AG08396 (cell line): ENCODE results near the gene UCK2.

Experiments used
- DNase-seq: peaks from one replicate; pipeline ENCODE4 v3.0.0; 2012; ENCODE audit warnings: low spot score, mixed read lengths

The UCK2 gene

DNA sequence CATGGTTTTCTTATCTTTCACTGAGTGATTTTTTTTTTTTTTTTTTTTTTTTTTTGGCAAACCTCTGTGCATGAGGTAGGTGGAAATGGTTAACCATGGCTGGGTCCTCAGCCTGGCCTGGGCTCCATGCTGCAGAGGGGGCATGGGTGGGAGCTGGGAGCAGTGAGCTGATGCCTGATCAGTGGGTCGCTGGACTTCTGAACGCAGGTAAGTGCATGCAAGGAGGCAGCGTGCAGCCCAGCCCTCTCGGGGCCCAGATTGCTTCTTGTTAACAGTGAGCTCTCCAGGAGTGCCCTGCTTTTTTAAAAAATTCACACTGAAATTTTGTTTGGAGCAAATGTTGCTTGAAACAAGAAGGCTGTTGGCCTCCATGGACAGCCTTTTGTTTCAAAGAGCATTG lies 75.2 kb downstream of the UCK2 start:
- DNase-seq = no peak

DNA sequence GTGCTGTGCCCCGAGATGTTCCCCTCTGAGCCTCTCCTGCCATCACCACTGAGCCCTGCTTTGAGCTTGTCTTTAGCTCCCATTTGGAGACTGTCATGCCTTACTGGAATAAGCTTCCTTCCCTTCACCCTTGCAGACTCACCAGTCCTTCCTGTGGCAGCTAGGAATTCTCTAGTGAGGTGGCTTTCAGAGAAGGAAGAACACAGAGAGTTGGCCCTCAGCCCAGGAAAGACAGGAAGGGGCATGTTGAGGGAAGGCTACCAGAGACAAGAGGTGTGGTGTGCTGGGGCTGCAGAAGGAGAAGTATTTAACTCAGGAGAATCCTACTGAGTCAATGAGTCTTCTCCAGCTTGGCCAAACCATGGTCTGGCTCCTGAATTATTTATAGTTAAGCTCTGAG lies 76.3 kb downstream of the UCK2 start:
- DNase-seq = no peak

GRCh38 chr1:165904948-165905347 lies 77.5 kb downstream of the UCK2 start:
- DNase-seq = no peak

- no peak for DNase-seq
Observed at GRCh38 chr1:165905853-165906252, 78.4 kb downstream of the UCK2 start.

DNA sequence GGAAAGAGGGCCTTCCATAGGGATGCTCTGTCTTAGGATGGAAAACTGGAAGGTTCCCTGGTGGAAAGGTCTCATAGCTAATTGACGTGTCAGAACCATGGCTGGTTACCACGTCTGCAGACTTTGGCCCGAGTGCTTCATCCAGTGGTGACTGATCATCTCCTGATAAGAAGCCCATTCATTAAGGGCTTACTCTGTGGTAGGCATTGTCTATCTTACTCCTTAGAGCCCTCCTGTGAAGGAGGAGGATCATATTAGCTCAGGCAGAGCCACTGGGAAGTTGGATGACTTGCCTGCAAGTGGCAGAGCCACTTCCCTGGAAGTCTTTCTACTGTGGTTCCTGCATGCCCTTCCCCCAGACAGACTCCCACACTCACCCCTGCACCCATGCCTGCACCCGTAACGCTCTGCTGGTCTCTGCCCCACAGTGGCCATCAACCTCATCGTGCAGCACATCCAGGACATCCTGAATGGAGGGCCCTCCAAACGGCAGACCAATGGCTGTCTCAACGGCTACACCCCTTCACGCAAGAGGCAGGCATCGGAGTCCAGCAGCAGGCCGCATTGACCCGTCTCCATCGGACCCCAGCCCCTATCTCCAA lies 79.9 kb downstream of the UCK2 start:
- DNase-seq = no peak

- DNase-seq = no peak
Observed at GRCh38 chr1:165910764-165911421, 83.5 kb downstream of the UCK2 start.

DNA sequence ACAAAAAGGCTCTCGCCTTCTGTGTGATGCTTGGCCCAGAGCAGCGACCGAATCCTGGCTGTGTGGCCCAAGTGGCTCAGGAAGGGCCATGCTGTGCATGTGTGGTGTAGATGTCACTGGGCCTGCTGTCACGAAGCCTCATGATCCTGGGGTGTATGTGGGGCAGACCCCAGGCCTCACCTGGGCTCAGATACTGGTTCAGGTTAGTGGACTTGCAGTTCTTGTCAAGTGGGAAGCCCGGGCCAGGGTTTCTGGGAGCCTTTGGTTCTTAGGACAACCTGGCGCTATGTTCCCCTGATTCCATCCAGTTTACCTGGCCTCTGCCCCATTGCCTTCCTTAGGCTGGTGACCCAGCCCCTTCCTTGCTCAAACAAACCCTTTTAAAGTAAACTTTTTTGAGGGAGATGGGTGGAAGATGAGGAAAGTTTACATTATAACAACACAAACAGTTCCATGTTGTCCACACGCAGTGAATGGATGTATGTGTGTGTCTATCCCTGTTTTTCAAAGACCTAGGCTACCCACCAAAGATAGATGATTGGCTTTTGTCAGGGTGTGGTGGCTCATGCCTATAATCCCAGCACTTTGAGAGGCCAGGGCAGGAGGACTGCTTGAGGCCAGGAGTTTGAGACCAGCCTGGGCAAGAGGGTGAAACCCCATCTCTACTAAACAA lies 84.3 kb downstream of the UCK2 start:
- no peak for DNase-seq

DNA sequence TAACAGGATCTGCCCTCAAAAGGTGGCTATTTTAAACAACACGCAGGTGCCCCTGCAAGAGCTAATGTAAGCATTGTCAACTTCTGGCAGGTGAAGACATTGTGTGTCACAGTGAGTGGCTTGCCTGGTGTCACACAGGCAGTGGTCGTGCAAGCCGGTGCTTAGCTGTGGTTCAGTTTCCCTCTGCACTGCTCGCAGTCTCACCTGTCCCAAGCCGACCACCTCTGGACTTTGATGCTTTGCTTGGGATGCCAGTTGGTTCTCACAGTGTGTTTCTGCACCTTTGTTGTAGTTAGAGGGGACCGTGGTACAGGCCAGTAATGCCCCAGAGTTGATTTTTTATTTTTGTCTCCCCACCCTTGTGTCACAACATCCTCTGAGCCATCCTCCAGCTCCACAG lies 85.2 kb downstream of the UCK2 start:
- no peak for DNase-seq

GRCh38 chr1:165914136-165914798 lies 86.9 kb downstream of the UCK2 start:
- DNase-seq = peak; percentile 75

- DNase-seq = no peak
Observed at GRCh38 chr1:165915480-165915879, 88.1 kb downstream of the UCK2 start.

- DNase-seq = no peak
Observed at GRCh38 chr1:165915932-165916348, 88.5 kb downstream of the UCK2 start.

- DNase-seq = no peak
Observed at GRCh38 chr1:165917166-165917565, 89.8 kb downstream of the UCK2 start.

DNA sequence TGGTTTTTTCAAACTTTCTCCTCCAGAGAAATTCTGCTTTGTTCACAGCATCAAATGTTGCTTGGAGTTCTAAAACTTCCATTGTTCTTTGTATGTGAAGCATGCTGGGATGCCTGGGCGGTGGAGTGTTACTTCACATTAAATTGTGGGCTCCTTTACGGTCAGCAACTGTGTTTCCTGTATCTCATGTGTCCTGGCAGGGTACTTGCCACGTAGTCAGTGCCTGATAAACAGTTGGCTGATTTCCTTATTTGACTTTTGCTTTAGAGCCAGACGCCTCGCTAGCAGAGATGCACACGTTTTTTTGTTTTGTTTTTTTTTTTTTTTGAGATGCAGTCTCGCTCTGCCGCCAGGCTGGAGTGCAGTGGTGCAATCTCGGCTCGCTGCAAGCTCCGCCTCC lies 96.7 kb downstream of the UCK2 start:
- no peak for DNase-seq

DNA sequence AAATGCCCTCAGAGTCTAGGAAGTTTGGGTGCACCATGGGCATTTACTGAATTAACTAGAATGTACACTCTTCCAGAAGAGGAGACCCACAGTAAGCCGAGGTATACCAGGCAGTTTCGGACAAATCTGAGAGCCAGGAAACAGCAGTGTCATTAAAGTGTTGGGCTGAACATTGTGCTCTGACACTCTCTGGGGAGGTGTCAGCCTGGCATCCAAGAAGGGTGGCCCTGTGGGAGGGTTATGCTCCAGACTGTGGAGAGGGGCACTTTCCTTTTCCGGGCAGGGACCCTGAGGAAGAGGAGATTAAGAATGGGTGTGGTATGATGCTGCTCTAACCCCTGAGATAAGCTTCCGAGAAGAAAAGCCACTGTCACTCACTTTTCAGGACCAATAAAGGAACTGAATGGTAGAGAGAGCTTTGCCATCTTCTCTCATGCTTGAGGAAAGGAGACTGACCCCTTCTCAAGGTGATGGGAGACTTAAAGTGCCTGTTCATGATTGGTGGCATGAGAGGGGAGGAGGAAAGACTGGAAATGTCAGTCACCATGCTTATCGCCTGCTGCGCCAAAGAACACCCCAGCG lies 98.2 kb downstream of the UCK2 start:
- no peak for DNase-seq

DNA sequence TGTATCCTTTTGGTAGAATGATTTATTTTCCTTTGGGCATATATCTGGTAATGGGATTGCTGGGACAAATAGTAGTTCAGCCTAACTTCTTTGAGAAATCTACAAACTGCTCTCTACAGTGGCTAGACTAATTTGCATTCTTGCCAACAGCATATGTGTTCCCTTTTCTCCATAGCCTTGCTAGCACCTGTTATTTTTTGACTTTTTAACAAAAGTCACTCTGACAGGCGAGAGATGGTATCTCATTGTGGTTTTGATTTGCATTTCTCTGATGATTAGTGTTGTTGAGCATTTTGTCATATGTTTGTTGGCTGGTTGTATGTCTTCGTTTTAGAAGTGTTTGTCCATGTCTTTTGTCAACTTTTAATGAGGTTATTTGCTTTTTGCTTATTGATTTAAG lies 99.8 kb downstream of the UCK2 start:
- no peak for DNase-seq

DNA sequence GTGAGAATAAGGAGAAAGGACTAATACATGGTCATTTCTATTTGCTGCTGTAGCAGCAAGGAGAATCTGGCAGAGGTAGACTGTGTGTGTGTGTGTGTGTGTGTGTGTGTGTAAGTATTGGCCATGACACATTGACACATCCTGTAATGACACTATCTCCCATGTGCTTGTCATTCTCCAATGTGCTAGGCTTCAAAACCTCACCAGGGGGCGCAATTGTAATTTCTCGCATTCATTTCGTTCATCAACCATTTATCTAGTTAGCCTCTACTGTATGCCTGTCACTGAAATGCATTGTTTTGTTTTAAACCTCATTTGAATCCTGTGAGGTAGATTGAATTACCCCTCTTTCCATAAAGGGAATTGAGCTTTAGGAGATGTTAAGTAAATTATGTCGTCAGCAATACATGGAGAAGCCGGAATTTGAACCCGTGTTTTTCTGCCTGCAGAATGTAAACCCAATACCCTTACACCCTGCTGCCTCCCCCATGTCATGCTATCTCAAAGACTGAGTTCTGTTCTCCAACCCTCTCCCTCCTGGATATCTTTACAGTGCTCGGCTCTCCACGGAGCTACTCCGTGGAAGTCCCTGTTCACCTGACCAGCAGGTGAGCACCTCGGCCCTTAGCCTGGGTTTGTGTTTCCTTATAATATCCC lies 100.8 kb downstream of the UCK2 start:
- peak; percentile 69 for DNase-seq

- DNase-seq = no peak
Observed at GRCh38 chr1:165930961-165931360, 103.5 kb downstream of the UCK2 start.

- DNase-seq = no peak
Observed at GRCh38 chr1:165933446-165934170, 106.2 kb downstream of the UCK2 start.

DNA sequence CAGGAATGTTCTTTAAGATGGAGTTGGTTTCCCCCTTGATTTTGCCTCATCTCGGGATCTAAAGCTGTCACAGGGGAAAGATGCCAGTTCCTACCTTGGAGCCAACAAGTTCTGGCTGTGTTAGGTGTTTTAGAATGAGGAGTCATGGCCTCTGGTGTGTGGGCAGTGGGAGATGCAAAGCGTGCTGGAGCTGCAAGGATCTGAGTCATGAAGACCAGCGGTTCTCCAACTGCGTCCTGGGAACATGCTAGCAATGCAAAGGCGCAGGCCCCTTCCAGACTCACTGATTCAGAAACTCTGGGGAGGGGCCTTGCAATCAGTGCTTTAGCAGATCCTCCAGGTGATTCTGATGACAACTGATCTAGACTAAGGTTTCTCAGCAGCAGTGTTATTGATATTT lies 109.1 kb downstream of the UCK2 start:
- DNase-seq = no peak

- no peak for DNase-seq
Observed at GRCh38 chr1:165937829-165938228, 110.4 kb downstream of the UCK2 start.

DNA sequence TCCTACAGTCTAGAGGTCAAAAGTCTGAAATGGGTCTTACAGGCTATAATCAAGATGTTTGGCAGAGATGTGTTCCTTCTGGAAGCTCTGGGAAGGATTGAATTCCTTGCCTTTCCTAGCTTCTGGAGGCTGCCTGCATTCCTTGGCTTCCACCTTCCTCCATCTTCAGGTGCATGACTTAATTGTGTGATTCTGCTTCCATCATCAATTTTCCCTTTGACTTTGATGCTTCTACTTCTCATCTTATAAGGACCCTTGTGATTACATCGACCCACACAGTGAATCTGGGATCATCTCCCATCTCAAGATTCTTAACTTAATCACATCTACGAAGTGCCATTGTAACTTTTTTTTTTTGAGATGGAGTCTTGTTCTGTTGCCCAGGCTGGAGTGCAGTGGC lies 111.4 kb downstream of the UCK2 start:
- no peak for DNase-seq
